ENCODE results near the gene CD33. TPM values are rescaled to one million over a fixed set of nuclear protein-coding genes. Genes with fewer than 3 reads are reported as not detected.

The CD33 gene
- total RNA-seq, 1 experiment from 2014 or later = 0.31 TPM

GRCh38 chr19:51240866-51241265 lies 16.0 kb downstream of the CD33 start:
- CTCF ChIA-PET = no interaction called here
- ATAC-seq = no peak
- Mint-ChIP-seq H3K9me3 (peaks cover 8% of the 10 kb centered on the region), H3K36me3 (no peaks in the 10 kb centered on the region), H3K27ac (no peak overlapping the region), H3K4me1 (no peaks in the 10 kb centered on the region), H3K4me3 (no peak overlapping the region), H3K27me3 (ENCODE audit: low read depth) (peaks cover 16% of the 10 kb centered on the region)
- DNase-seq (ENCODE audit: low spot score) = no peak
- TF ChIP-seq AFF4 (CRISPR knock-in tag; IDR thresholded peaks at IDR 0.05; ENCODE audit: borderline replicate concordance) = no peak
- TF ChIP-seq ZBTB43 (CRISPR knock-in tag; IDR thresholded peaks at IDR 0.05) = no peak
- TF ChIP-seq ZNF671 (CRISPR knock-in tag; IDR thresholded peaks at IDR 0.05) = no peak
- no peak for TF ChIP-seq ZNF138 (CRISPR knock-in tag; conservative IDR thresholded peaks at IDR 0.05)
- TF ChIP-seq MYBL2 (CRISPR knock-in tag; IDR thresholded peaks at IDR 0.05) = no peak
- TF ChIP-seq IRF1 (CRISPR knock-in tag; IDR thresholded peaks at IDR 0.05) = no peak
- no peak for TF ChIP-seq ZNF121 (CRISPR knock-in tag; IDR thresholded peaks at IDR 0.05)
- no peak for TF ChIP-seq ATF2 (CRISPR knock-in tag; IDR thresholded peaks at IDR 0.05; ENCODE audit: borderline replicate concordance, low read depth)
- TF ChIP-seq ZMAT4 (CRISPR knock-in tag; IDR thresholded peaks at IDR 0.05) = no peak
- no peak for TF ChIP-seq ATF3 (CRISPR knock-in tag; conservative IDR thresholded peaks at IDR 0.05)
- TF ChIP-seq TEAD1 (CRISPR knock-in tag; IDR thresholded peaks at IDR 0.05) = no peak
- TF ChIP-seq FOXJ3 (CRISPR knock-in tag; IDR thresholded peaks at IDR 0.05; ENCODE audit: borderline replicate concordance) = no peak
- no peak for TF ChIP-seq SOX15 (CRISPR knock-in tag; IDR thresholded peaks at IDR 0.05)
- no peak for TF ChIP-seq JAZF1 (CRISPR knock-in tag; IDR thresholded peaks at IDR 0.05)
- TF ChIP-seq IRF2 (CRISPR knock-in tag; IDR thresholded peaks at IDR 0.05; ENCODE audit: borderline replicate concordance, low read depth) = no peak
- TF ChIP-seq JUN (CRISPR knock-in tag; IDR thresholded peaks at IDR 0.05) = no peak
- POLR2A ChIA-PET = no interaction called here

GRCh38 chr19:51242881-51243630 lies 18.2 kb downstream of the CD33 start:
- peaks cover 12% of the 10 kb centered on the region for H3K9me3 Mint-ChIP-seq
- peaks cover 16% of the 10 kb centered on the region for H3K27me3 Mint-ChIP-seq (ENCODE audit: low read depth)
- TF ChIP-seq TEAD1 (CRISPR knock-in tag; IDR thresholded peaks at IDR 0.05) (no peak), ZMAT4 (CRISPR knock-in tag; IDR thresholded peaks at IDR 0.05) (no peak), ZNF281 (CRISPR knock-in tag; IDR thresholded peaks at IDR 0.05) (no peak), ZNF121 (CRISPR knock-in tag; IDR thresholded peaks at IDR 0.05) (no peak), USF1 (CRISPR knock-in tag; IDR thresholded peaks at IDR 0.05) (no peak), CDX4 (CRISPR knock-in tag; IDR thresholded peaks at IDR 0.05; ENCODE audit: borderline replicate concordance) (no peak), FOXJ3 (CRISPR knock-in tag; IDR thresholded peaks at IDR 0.05; ENCODE audit: borderline replicate concordance) (no peak), EMX1 (CRISPR knock-in tag; IDR thresholded peaks at IDR 0.05) (no peak), RELA (CRISPR knock-in tag; IDR thresholded peaks at IDR 0.05; ENCODE audit: borderline replicate concordance) (no peak)
- H3K4me3 Mint-ChIP-seq = no peak overlapping the region
- H3K36me3 Mint-ChIP-seq = no peaks in the 10 kb centered on the region
- ChIA-PET CTCF (interaction anchor here (4.6 kb wide), 1 partner anchor 16 kb away, joined by 13 read pairs; no protein-coding TSS in a partner anchor), POLR2A (no interaction called here)
- H3K4me1 Mint-ChIP-seq = 0 out of 2 replicates have a peak, but pooled peaks cover 3% of the 10 kb centered on the region
- DNase-seq (ENCODE audit: low spot score) (no peak), ATAC-seq (no peak)
- no peak overlapping the region for H3K27ac Mint-ChIP-seq
